Thyroid gland (tissue), 4 donors: Measurements from ENCODE around the gene TMEM236. TPM values are rescaled to one million over a fixed set of nuclear protein-coding genes. Genes with fewer than 3 reads are reported as not detected.

ENCODE experiments used
- DNase-seq, 2 donors: peaks; one replicate each; pipeline ENCODE4 v3.0.0-alpha.2; 2019
- H3K27ac ChIP-seq, 3 donors: fragments of 200-600 bp; sonication (generic); 1 replicate in 2 of 3; 2 replicates in 1 of 3; pipeline ENCODE4 v1.5.1; 2016 to 2019; ENCODE audit warnings: mild to moderate bottlenecking in 1 of 3, moderate library complexity in 1 of 3
- H3K27me3 ChIP-seq: fragments of 200-600 bp; sonication (generic); one replicate; pipeline ENCODE4 v1.5.1; 2019
- H3K36me3 ChIP-seq, 2 donors: fragments of 200-600 bp; sonication (generic); one replicate each; pipeline ENCODE4 v1.5.1; 2016 to 2019
- H3K4me1 ChIP-seq, 2 donors: fragments of 200-600 bp; sonication (generic); one replicate each; pipeline ENCODE4 v1.5.1; 2017 to 2019
- H3K4me3 ChIP-seq, 3 donors: fragments of 200-600 bp; sonication (generic); replicated peaks in 1 of 3; 1 replicate in 2 of 3; 2 replicates in 1 of 3; pipeline ENCODE4 v1.5.1; 2016; ENCODE audit warnings: mild to moderate bottlenecking in 1 of 3
- H3K9me3 ChIP-seq: fragments of 200-600 bp; sonication (generic); one replicate; pipeline ENCODE4 v1.5.1; 2017
- POLR2A ChIP-seq, 2 donors: fragments of 450-650 bp; IDR thresholded peaks; one replicate each; pipeline ENCODE4 v1.6.1; 2017; ENCODE audit warnings: antibody characterized with exemption in 2 of 2, mild to moderate bottlenecking in 2 of 2, moderate library complexity in 1 of 2
- whole genome bisulfite sequencing, 2 donors: methylation state at CpG; one replicate each; pipeline ENCODE4 v1.1.5; 2017; 5-methylcytosine and 5-hydroxymethylcytosine counted together
- intact Hi-C: fragments of 100-400 bp; cut with DNase I; formaldehyde crosslinking; loops from one replicate; pipeline ENCODE4 v1.15.1; 2023
- total RNA-seq, 4 donors: library from RNA; depleted of rRNA; stranded (reverse); fragments of >200 nt; gene quantifications; one replicate each; pipeline ENCODE4 v1.2.3, GENCODE V29; 2016
- TF ChIP-seq, protein P1 (sequence below), 6 experiments: fragments of 200-600 bp in 3 of 6; fragments of 450-650 bp in 3 of 6; sonication (generic) in 3 of 6; IDR thresholded peaks; one replicate each; pipeline ENCODE4 v1.5.1; 2016 to 2019; ENCODE audit warnings: antibody characterized with exemption in 6 of 6, mild to moderate bottlenecking in 2 of 6, inconsistent platforms in 1 of 6, moderate library complexity in 1 of 6

The TMEM236 gene
- total RNA-seq, 4 donors from 2014 or later = 0.21 to 1.3 (median 0.48) TPM

DNA sequence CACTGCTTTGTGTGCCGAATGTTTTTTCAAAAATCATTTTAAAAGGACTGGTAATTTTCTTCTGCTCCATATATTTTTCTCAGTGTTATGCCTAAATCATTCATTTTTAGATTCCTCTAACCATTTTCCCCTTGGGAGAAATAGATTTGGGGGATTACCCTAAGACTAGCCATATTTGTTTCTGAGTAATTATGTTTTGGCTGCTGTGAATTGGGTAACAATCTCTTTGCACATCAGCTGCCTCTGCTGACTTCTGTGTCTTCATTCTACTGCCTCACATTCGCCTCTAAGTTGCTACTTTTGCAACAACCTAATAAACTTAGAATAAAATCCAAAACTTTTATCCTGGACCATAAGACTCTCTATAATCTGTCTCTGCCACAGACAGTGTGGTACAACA, 38.6 kb downstream of the TMEM236 start:
- intact Hi-C loops = no loop called here
- WGBS, 2 donors = 84 to 85% methylated on average over 2 of the region's 2 CpGs
- H3K36me3 ChIP-seq = no peaks in the 10 kb centered on the region
- H3K27me3 ChIP-seq = no peaks in the 10 kb centered on the region
- no peak for DNase-seq
- H3K27ac ChIP-seq = no peak overlapping the region
- H3K4me3 ChIP-seq = no peak overlapping the region
- H3K4me1 ChIP-seq = no peaks in the 10 kb centered on the region
- H3K9me3 ChIP-seq = no peaks in the 10 kb centered on the region
- TF ChIP-seq POLR2A (IDR thresholded peaks at IDR 0.05) = no peak

DNA sequence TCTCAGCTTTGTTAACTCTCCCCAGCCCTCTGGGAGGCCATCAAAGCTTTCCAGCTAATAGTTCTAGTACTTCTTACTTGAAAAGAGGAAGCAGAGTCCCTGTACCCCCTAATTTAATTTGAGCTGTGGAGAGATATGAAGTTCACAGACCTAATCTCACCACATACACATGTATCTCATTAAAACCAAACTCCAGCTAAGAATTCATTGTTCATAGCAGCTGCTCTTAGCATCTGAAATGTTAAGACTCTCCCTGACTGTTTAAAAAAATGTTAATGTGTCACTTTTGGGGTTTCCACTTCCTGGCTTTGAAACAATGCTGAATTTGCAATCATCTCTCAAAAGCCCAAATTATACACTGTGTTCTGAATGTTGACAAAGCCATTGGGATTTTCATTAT, 41.0 kb downstream of the TMEM236 start:
- intact Hi-C loops = no loop called here
- H3K36me3 ChIP-seq = no peaks in the 10 kb centered on the region
- no peak for DNase-seq
- no peak overlapping the region for H3K27ac ChIP-seq
- H3K4me3 ChIP-seq = no peak overlapping the region
- TF ChIP-seq, protein P1, sequence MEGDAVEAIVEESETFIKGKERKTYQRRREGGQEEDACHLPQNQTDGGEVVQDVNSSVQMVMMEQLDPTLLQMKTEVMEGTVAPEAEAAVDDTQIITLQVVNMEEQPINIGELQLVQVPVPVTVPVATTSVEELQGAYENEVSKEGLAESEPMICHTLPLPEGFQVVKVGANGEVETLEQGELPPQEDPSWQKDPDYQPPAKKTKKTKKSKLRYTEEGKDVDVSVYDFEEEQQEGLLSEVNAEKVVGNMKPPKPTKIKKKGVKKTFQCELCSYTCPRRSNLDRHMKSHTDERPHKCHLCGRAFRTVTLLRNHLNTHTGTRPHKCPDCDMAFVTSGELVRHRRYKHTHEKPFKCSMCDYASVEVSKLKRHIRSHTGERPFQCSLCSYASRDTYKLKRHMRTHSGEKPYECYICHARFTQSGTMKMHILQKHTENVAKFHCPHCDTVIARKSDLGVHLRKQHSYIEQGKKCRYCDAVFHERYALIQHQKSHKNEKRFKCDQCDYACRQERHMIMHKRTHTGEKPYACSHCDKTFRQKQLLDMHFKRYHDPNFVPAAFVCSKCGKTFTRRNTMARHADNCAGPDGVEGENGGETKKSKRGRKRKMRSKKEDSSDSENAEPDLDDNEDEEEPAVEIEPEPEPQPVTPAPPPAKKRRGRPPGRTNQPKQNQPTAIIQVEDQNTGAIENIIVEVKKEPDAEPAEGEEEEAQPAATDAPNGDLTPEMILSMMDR (IDR thresholded peaks at IDR 0.05) = no peak
- TF ChIP-seq POLR2A (IDR thresholded peaks at IDR 0.05) = no peak
- H3K9me3 ChIP-seq = no peaks in the 10 kb centered on the region
- H3K4me1 ChIP-seq = no peaks in the 10 kb centered on the region
- H3K27me3 ChIP-seq = no peaks in the 10 kb centered on the region

DNA sequence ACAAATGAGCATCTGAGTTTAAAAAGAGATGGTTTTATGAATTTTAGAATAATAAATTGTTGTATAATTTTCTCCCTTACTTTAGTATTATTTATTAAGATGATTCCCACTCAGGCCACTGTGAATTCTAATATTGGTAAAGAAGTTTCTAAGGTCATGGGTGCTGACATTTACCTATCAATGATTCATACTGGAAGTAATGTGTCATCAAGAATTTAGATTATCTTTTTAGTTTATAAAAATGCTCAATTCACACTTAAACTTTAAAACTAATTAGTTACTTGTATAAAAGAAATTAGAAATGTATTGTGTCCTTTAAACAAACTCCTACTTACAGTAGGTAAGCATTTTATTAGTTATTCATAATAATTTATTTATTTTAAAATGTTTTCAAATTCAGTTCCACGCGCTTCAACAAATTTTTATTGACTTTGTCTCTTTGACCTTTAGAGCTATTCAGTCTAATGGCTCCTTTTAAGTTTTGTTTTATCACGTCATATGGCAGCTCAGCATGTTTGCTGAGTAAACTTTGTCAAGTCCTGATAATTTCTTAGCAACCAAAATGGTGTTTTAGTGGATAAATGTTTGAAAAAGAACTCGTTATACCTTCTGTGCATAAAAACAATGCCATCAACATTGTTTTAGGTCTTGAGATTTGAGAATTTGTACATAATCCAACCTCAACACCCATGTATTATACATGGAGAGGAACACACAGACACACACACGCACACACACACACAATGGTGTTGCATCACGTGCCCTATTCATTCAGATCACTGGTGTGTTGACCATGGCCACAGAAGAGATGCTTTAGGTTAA, 42.0 kb downstream of the TMEM236 start:
- H3K36me3 ChIP-seq = no peaks in the 10 kb centered on the region
- intact Hi-C loops = no loop called here
- no peak overlapping the region for H3K4me3 ChIP-seq
- TF ChIP-seq, protein P1 (IDR thresholded peaks at IDR 0.05) = no peak
- TF ChIP-seq POLR2A (IDR thresholded peaks at IDR 0.05) = no peak
- no peaks in the 10 kb centered on the region for H3K9me3 ChIP-seq
- H3K27ac ChIP-seq = no peak overlapping the region
- no peaks in the 10 kb centered on the region for H3K27me3 ChIP-seq
- H3K4me1 ChIP-seq = no peaks in the 10 kb centered on the region
- no peak for DNase-seq
- WGBS, 2 donors = 79 to 83% methylated on average over 6 of the region's 6 CpGs

DNA sequence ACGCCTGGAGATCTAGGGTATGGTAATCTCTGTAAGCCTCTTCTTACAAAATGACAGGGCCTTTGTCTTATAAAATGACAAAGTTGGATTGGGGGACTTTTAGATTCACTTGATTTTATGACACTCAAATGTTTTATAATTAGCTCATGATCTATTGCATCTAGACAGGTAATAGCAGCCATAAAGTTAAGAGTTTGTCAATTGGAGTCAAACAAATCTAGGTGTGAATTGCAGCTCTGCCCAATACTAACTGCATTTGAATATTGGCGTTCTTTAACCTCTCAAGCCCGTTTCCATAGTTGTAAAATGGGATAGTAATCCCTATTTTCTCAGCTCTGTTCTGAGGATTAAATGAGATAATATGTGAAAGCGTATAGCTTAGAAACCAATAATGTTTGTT, 43.1 kb downstream of the TMEM236 start:
- TF ChIP-seq, protein P1 (IDR thresholded peaks at IDR 0.05) = no peak
- no peak for TF ChIP-seq POLR2A (IDR thresholded peaks at IDR 0.05)
- Histone ChIP-seq H3K27me3 (no peaks in the 10 kb centered on the region), H3K9me3 (no peaks in the 10 kb centered on the region), H3K4me3 (no peak overlapping the region), H3K36me3 (no peaks in the 10 kb centered on the region), H3K27ac (no peak overlapping the region), H3K4me1 (no peaks in the 10 kb centered on the region)
- intact Hi-C loops = no loop called here
- 86 to 92% methylated on average over 4 of the region's 4 CpGs for WGBS, 2 donors
- no peak for DNase-seq

DNA sequence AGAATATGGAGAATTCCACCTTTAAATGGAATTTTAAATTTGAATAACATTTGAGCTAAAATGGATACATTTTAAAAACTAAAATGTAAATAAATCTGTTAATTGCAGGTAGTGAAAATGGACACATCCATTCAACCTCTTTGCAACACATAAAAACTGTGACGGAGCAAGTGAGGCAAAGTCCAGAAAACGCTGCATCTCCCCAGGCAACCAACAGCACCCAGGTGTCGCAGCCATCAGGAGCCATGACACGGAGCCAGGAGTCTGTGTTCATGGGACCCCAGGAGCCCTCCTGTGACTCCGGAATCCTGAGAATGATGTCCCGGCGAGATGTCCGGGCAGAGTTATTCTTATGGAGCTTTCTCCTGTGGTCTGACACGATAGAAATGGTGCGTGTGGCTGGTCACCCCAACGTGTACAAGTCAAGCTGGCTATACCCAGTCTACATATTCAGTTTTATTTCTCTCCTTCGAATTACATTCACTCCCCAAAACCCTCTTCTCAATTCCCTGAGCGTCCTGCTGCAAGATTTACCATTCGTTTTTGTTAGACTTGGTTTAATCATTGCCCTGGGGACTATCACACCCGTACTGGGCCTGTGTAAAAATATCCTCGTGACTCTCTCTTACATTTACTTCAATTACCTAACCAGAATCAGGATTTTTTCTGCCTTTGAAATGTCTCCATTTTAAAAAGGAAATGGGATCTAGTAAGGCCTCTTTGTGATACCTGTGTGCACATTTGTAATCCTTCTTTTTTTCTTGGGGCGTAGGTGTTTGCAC, 44.0 kb downstream of the TMEM236 start:
- Histone ChIP-seq H3K9me3 (no peaks in the 10 kb centered on the region), H3K27ac (no peak overlapping the region), H3K36me3 (no peaks in the 10 kb centered on the region), H3K4me3 (no peak overlapping the region), H3K27me3 (no peaks in the 10 kb centered on the region), H3K4me1 (no peaks in the 10 kb centered on the region)
- no peak for TF ChIP-seq POLR2A (IDR thresholded peaks at IDR 0.05)
- TF ChIP-seq, protein P1 (IDR thresholded peaks at IDR 0.05) = no peak
- intact Hi-C loops = no loop called here
- WGBS, 2 donors = 88 to 90% methylated on average over 17 of the region's 17 CpGs
- DNase-seq = no peak
